NCI-H2196 (cell line): ENCODE data around the gene MYO9A.

ENCODE experiments used
- DNase-seq: peaks from one replicate; lab custom pipeline; 2025; ENCODE audit not compliant: unreplicated experiment; lab: John Stamatoyannopoulos, UW

Gene MYO9A

DNA sequence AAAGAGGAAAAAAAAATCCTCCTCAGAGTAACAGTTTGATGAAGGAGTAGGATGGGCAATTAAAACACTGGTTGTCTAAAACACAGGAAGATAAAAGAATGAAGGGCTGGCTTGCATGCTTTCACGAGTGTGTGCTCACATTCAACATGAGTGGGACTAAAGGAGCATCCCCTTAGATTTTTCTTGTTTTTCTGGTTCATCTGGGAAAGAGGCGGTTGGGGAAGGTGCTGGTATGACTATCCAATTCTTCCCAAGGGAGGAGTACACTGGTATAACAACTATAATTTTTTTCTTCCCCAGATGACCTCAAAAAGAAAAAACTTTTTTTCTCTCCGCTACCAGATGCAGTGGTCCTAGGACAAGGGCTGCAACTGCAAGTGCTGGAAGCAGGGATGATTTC is 143.7 kb downstream of the MYO9A start:
- no peak for DNase-seq

DNA sequence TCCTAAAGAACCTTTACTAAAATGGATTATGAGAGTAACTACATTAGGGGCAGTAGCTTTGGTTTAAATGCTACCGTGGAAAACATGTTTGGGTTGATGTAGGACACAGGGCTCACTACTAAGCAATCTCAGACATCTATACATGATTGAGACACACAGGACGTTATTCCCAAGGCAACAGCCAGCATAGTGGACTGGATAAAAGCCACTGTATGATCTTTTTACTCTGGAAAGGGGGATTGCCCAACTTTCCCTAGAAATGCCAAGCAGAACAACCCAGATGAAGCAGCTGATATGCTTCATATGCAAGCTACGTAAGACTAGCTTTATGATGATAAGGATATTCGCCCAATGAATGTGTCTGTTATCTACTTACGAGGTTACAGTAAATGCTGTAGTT is 144.6 kb downstream of the MYO9A start:
- no peak for DNase-seq

DNA sequence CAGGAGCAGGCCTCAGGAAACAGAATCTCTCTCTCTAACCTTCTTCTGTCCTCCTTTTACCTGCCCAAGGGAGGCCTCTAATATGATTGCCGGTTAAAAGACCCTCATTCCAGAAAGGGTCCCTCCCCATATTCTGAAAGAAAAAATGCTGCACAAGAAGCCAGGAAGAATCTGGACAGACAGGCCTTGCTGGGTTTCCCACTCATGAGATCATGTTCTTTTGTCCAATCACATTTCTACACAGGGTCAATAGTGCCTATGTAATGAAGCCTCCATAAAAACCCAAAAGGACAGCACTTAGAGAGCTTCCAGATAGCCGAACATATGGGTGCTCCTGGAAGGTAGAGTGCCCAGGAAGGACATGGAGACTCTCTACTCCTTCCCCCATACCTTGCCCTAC is 146.0 kb downstream of the MYO9A start:
- no peak for DNase-seq

DNA sequence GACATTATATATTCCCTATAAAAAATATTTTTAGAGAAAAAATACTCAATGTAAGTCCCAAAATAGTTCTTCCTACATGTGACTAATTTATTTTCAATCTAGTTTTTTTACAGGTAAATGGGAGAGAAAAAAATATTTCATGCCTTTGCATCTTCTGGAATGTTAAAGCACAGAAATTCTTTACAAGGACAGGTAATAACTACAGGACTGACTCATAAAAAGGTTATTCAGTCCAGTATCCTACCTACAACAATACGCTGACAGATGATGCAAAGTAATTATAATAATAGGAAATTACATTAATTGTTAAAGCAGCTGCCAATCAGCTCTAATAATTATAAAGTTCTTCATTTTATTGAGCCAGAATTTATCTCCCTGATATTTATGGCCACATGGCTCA is 147.5 kb downstream of the MYO9A start:
- DNase-seq: no peak

DNA sequence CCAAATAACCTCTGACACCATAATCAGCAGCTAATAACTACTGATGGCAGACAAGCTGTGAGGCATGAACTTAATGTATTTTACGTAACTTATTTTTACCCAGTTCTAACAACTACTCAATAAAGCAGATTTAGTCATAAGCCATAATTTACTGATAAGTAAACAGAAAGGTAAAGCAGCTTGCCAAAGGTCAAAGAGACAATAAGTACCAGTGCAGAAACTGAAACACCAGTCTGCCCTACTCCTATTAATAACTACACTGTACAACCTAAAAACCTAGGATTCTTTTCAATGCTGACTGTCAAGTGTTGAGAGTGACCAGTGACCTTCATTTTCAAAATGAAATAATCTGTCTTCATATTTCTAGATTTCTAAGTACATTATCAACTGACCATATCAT is 155.4 kb downstream of the MYO9A start:
- no peak for DNase-seq

DNA sequence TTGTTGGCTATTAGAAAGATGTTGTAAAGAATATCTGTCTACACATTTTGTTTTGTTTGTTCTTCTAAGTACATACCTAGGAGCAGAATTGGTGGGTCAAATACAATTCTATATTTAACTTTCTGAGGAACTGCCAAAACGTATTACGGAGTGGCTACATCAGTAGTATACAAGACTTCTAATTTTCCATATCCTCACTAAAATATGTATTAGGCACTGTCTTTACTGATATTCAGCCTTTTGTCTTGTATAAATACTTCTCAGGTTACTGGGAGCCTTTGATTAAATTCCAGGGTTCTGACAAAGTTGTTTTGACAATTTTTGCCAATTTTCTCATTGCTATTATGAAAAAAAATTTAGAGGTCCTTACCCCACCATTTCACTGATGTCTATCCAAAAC is 160.9 kb downstream of the MYO9A start:
- DNase-seq: no peak

DNA sequence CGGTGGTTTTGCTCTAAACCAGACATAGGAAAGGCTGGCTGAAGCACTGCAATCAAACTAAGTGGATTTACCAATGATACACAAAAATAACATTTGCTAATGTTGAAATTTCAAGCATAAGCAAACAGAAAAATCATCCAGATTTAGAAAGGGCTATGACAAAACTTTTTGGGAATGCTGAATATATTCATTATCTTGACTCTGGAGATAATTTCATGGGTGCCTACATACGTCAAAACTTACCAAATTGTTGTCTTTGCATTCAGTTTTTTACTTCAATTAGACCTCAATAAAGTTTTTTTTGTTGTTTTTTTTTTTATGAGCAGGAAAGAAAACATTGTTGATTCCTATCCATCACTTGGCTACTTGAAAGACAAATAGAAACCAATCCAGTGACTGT is 166.8 kb downstream of the MYO9A start:
- no peak for DNase-seq

DNA sequence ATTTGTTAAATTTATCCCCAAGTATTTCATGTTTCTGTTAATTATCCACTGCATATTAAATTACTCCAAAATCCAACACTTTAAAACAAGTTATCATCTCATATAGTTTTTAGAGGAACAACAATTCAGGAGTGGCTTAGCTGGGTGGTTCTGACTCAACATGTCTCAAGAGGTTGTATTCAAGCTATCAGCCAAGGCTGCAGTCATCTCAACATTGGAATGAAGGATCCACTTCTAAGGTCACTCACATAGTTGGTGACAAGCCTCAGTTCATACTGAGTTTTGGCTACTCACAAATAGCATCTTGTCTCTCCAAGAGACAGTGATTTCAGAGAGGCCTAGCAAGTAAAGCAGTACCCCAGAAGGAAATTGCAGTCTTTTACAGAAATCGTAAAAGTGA is 172.9 kb downstream of the MYO9A start:
- DNase-seq: no peak

DNA sequence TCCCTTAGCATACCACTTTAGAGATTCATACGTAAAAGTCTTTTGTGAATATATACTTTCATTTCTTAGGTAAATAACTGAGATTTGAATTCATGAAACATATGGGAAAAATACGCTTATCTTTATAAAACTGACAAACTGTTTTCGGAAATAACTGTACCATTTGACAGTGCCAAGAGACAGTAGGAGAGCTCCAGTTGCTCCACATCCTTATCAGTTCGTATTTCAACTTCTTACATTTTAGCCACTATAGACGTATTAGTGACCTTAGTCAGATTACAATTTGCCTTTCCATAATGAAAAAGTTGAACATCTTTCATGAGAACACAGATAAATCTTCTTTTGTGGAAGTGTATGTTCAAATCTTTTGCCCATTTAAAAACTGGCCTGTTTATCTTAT is 174.1 kb downstream of the MYO9A start:
- no peak for DNase-seq

DNA sequence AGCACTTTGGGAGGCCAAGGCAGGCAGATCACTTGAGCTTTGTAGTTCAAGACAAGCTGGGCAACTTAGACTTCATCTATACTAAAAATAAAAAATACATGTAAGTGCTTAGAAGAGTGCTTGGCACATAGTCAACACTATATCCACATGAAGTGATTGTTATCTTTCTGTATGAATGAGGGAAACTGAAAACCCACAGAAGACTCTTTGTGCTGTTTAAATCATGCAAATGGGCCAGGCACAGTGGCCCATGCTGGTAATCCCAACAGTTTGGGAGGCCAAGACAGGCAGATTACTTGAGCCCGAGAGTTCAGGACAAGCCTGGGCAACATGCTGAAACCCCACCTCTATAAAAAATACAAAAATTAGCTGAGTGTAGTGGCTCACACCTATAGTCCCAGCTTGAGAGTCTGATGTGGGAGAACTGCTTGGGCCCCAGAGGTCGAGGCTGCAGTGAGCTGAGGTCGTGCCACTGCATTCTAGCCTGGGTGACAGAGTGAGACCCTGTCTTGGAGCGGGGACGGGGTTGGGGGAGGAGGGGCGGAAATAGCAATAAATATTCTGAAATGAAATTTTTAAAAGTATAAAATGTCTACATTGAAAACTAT is 177.9 kb downstream of the MYO9A start:
- no peak for DNase-seq

DNA sequence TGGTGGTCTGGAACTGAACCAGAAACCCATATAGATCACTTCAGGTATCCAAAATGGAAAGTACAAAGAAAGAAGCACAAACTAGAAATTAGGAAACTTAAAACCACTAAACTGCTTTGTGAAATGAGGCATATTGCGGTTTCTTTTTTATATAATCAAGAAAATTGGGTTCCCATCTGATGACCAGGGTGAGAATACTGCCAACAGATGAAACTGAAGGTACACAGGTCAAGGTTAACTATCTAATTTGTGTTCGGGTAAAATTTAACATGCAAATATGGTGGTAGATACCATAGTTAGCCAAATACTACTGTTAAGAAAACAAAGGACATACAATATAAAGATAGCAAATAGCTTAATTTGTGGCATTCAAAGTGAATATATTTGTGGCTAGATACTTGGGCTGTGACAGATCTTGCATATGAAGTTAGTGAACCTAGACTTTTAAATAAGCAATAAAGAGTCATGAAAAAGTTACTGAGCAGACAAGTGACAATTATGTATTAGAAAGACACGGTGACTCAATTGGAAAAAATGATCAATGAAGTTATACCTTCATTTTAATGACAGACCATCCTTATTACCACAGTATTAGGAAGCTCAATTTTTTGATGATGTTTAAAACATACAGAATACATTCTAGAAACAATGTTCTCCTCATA is 180.2 kb downstream of the MYO9A start:
- no peak for DNase-seq

DNA sequence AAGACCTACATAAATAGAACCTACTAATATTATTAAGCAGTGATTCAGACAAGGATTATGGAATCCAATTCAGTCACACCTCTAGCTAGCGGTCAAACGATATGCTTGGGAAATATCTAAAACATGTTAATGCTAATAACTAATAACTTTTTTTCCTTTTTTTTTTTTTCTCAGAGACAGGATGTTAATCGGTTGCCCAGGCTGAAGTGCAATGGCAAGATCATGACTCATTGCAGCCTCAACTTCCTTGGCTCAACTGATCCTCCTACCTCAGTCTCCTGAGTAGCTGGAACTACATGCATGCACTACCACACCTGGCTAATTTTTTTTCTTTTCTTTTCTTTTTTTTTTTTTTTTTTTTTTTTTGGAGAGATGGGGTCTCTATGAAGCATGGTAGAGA is 183.5 kb downstream of the MYO9A start:
- DNase-seq: no peak

DNA sequence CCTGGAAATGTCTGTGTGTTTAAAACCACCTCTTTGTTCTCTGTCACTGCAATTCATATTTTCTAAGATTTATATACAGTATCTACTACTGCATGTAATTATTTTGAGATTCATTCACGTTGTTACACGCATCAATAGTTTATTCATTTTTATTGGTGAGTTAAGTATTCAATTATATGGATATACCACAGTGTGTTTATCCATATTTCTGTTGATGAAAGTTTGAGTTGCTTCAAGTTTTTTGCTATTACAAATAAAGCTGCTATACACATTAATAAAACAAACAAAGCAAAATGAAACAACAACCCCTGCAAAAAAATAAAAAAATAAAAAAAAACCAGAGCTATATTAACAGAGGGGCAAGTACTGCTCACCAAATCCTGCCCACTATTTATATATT is 185.3 kb downstream of the MYO9A start:
- DNase-seq: no peak

DNA sequence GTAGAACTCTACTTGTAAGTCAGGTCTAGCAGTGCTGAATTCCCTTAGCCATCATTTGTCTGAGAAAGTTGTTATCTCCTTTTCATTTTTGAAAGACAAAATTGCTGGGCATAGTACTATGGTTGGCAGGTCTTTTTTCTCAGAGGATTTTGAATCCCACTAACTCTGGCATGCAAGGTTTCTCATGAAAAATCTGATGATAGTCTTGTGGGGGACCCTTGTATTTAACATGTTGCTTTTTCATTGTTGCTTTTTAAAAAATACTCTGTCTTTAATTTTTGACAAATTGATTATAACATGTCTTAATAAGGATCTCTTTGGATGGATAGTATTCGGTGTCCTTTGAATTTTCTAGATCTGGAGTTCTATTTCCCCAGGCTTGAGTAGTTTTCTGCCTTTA is 186.7 kb downstream of the MYO9A start:
- no peak for DNase-seq

DNA sequence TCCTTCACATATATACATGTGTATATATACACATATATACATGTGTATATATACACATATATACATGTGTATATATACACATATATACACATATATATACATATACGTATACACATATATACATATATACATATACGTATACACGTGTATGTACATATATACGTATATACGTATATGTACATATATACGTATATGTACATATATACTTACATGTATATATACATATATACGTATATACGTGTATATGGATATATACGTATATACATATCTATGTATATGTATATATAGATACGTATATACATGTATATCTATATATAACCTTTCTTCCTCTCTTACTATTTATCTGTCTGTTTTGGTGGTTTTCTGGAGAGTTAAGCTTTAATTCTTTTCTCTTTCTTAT is 192.8 kb downstream of the MYO9A start:
- no peak for DNase-seq

DNA sequence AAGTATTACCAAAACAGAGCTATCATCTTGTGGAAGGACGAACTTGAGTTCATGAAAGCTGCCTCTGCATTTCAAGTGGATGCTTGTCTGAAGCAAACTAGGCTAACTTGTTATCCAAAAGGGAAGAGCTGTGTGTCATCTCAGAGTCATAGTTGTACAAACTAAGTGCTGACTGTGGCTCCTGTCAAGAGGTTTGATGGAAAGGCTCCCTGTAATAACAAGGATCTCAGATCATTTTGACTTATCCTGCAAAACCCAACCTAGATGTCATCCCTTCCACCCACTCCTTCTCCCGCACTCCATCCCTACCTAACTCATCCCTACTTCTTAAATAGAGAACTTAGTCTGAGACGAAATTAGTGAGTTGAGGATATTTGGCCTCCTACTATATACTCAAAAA is 196.8 kb downstream of the MYO9A start:
- DNase-seq: no peak

DNA sequence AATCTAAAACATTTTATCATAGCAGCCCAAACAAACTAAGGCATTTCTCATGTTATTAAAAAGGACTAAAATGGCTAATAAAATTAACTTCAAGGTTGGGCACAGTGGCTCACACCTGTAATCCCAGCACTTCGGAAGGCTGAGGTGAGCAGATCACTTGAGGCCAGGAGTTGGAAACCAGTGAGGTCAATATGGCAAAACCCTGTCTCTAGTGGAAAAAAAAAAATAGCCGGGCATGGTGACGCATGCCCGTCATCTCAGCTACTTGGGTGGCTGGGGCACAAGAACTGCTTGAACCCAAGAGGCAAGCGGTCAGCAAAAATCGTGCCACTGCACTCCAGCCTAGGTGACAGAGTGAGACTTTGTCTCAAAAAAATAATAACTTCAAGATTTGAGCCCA is 197.4 kb downstream of the MYO9A start:
- no peak for DNase-seq

DNA sequence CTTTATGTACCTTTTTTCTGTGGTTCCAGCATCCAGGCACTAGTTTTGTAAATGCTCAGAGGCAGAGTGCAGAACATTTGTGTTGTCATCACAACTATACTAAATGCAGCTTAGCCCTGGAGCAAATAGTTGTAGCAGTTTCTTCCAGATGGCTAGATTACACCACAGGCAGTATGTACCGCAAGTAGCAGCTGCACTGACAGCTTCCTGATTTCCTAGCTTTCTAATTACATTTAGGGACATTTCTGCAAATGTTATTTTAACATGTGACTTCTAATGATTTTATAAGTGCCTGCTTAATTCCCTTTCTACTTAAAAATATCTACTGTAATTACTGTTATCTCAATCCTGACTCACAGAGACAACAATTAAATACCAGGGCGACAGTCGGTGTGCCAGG is 201.1 kb downstream of the MYO9A start:
- DNase-seq: no peak

DNA sequence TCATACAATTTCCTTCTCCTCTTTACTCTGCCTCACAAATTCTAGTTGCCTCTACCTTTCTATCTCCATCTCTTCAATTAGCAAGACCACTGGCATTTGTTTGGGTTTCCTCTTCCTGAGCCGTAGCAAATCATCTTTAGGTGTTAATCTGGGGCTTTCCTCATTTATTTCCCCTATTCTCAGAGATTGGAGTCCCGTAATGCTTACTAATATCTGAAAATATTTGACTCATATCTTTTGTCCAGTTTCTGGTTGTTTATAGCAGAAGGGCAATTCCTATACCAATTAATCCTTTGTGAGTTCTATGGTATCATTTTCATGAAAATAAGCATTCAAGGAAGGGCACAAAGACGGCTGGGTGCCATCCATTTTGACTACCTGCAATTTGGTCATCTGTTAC is 203.9 kb downstream of the MYO9A start:
- DNase-seq: no peak

DNA sequence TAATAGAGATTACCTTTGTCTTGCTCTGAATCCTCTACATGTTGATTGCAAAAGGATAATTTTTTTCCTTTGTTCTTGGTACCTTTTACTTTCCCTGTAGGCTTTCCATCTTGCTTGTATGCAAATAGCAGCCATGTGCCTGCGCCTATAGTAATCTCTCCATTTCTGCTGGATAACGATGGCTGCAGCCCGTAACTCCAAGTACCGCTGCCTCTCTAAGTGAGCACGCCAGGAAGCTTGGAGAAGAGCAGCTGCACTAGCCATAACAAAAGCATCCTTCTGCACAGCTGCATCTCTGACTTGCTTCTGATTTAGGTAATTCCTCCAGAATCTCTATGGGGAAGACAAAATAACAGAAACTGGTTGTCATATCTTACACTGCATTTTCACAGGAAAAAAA is 218.3 kb downstream of the MYO9A start:
- DNase-seq: no peak

DNA sequence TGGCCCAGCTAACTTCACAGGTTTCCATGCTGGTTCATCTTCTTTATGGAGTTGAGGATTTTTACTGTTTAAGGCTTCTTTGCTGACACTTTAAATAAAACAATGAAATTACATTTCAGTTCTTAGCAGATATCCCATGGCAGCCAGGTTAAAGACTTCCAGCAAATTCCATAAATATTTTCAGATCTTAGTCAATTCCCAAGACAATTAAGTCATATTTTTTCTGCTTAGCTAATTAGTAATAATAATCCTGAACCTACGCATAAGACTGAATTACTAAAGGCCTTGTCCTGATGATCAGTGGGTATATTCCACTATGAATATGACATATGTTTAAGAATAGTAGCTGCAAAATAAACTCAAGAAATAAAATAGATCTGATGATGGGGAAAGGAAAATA is 224.3 kb downstream of the MYO9A start:
- DNase-seq: no peak

DNA sequence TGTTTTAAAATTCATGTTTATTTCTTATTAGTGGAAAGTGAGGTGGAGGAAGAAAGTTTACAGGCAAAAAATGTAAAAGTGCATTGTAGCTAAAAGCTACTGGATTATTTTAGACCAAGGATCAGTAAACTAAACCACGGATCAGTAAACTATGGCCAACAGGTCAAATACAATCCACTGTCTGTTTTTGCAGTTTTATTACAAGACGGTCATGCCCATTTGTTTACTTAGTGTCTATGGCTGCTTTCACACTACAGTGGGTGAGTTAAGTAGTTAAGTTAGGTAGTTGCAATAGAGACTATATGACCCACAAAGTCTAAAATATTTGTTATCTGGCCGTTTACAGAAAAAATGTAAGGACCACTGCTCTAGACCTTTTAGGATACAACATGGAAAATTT is 225.6 kb downstream of the MYO9A start:
- DNase-seq: no peak

DNA sequence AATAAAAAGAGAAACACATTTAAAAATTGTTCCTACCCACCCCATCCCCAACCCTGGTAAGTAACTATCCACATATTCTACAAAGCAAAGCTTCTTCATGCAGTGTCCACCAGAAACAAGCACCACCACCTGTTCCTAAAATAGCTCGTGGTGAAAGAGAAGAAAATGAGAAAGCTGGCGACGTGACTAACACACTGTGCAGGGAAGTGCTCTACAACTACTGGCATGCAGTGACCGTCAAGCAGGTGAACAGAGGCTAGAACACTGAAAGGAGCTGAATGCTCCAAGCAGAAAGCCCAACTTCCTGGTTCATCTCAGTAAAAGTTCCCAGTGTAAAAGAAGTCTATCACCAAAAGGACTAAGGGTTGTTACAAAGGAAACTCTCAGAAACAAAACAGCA is 226.9 kb downstream of the MYO9A start:
- no peak for DNase-seq
